ENCODE measurements around the gene DDX18. TPM values are rescaled to one million over a fixed set of nuclear protein-coding genes. Genes with fewer than 3 reads are reported as not detected.
"Not testable (repeated sequence)": the region's sequence is repeated elsewhere in the genome, so short reads cannot be mapped to it uniquely, and the experiment has no call there.

DDX18 gene
- total RNA-seq, 3 donors from 2014 or later = 42.4 to 48.1 (median 43.1) TPM

DNA sequence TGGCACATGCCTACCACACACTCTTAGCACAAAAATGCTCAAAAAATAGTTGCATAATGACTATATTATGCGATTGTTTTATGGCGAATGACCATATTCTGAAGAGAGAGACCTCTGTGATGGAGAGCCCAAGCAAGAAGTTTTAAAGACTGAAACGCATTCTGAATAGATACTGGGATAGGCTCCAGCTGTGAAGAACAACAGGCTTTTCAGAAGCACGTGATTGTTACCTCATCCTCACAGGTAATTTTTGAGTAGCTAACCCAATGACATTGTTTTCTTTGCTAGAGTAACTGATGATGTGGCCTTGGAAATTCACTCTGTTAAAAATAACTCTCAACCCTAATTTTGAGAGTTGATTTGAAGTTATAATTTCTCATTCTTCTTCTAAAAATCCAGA lies 2.0 kb upstream of the DDX18 start:
- H3K4me3 ChIP-seq = no peak overlapping the region
- DNase-seq (no peak), ATAC-seq (no peak)
- peaks cover 17% of the 10 kb centered on the region for H3K4me1 ChIP-seq (ENCODE audit: low read depth)
- TF ChIP-seq, protein P1, sequence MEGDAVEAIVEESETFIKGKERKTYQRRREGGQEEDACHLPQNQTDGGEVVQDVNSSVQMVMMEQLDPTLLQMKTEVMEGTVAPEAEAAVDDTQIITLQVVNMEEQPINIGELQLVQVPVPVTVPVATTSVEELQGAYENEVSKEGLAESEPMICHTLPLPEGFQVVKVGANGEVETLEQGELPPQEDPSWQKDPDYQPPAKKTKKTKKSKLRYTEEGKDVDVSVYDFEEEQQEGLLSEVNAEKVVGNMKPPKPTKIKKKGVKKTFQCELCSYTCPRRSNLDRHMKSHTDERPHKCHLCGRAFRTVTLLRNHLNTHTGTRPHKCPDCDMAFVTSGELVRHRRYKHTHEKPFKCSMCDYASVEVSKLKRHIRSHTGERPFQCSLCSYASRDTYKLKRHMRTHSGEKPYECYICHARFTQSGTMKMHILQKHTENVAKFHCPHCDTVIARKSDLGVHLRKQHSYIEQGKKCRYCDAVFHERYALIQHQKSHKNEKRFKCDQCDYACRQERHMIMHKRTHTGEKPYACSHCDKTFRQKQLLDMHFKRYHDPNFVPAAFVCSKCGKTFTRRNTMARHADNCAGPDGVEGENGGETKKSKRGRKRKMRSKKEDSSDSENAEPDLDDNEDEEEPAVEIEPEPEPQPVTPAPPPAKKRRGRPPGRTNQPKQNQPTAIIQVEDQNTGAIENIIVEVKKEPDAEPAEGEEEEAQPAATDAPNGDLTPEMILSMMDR (IDR thresholded peaks at IDR 0.05) = no peak
- H3K36me3 ChIP-seq (ENCODE audit: low read depth) = no peaks in the 10 kb centered on the region
- H3K9me3 ChIP-seq = no peaks in the 10 kb centered on the region
- intact Hi-C loops (cut with DNase I, micrococcal nuclease) = no loop called here

GRCh38 chr2:117815946-117816345 lies 1.5 kb downstream of the DDX18 start:
- no peak overlapping the region for H3K4me3 ChIP-seq
- TF ChIP-seq, protein P1 (IDR thresholded peaks at IDR 0.05) = no peak
- peaks cover 17% of the 10 kb centered on the region for H3K4me1 ChIP-seq (ENCODE audit: low read depth)
- H3K9me3 ChIP-seq = no peaks in the 10 kb centered on the region
- no peak for DNase-seq
- no peak for ATAC-seq
- H3K36me3 ChIP-seq (ENCODE audit: low read depth) = peaks cover under 1% of the 10 kb centered on the region
- intact Hi-C loops (cut with DNase I, micrococcal nuclease) = no loop called here

GRCh38 chr2:117818921-117819320 lies 4.4 kb downstream of the DDX18 start:
- DNase-seq (no peak), ATAC-seq (no peak)
- intact Hi-C loops (cut with DNase I, micrococcal nuclease) = no loop called here
- Histone ChIP-seq H3K4me1 (ENCODE audit: low read depth) (peaks cover 17% of the 10 kb centered on the region), H3K4me3 (no peak overlapping the region), H3K9me3 (no peaks in the 10 kb centered on the region), H3K36me3 (ENCODE audit: low read depth) (peaks cover 12% of the 10 kb centered on the region)
- TF ChIP-seq, protein P1 (IDR thresholded peaks at IDR 0.05) = no peak

DNA sequence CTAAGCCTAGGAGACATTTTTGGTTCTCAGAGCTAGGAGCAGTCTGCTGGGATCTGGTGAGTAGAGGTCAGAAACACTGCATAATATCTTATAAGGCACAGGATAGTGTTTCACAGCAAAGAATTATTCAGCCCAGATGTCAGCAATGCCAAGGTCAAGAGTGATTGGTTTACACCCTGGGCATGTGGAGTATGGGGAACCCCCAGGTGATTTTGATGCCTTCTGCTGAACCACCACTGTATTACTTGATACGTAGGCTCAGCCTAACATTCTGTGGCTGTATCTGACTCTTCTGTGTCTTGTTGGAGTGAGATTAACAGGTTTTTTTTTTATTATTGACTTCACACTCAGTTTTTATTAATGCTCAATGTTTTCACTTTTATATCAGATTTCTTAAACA lies 6.0 kb downstream of the DDX18 start:
- ATAC-seq (no peak), DNase-seq (no peak)
- no peak overlapping the region for H3K4me3 ChIP-seq
- no peaks in the 10 kb centered on the region for H3K9me3 ChIP-seq
- TF ChIP-seq, protein P1 (IDR thresholded peaks at IDR 0.05) = no peak
- peaks cover 20% of the 10 kb centered on the region for H3K36me3 ChIP-seq (ENCODE audit: low read depth)
- intact Hi-C loops (cut with DNase I, micrococcal nuclease) = no loop called here
- H3K4me1 ChIP-seq (ENCODE audit: low read depth) = peaks cover 14% of the 10 kb centered on the region

- no peak overlapping the region for H3K4me3 ChIP-seq
- peaks cover 47% of the 10 kb centered on the region for H3K36me3 ChIP-seq (ENCODE audit: low read depth)
- TF ChIP-seq, protein P1 (IDR thresholded peaks at IDR 0.05) = no peak
- no peak for DNase-seq
- intact Hi-C loops (cut with DNase I, micrococcal nuclease) = no loop called here
- ATAC-seq = no peak
- H3K9me3 ChIP-seq = no peaks in the 10 kb centered on the region
- no peaks in the 10 kb centered on the region for H3K4me1 ChIP-seq (ENCODE audit: low read depth)
Observed at GRCh38 chr2:117825437-117825836, 10.9 kb downstream of the DDX18 start.

DNA sequence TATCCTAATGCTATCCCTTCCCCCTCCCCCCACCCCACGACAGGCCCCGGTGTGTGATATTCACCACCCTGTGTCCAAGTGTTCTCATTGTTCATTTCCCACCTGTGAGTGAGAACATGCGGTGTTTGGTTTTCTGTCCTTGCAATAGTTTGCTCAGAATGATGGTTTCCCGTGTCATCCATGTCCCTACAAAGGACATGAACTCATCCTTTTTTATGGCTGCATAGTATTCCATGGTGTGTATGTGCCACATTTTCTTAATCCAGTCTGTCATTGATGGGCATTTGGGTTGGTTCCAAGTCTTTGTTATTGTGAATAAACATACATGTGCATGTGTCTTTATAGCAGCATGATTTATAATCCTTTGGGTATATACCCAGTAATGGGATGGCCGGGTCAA lies 13.0 kb downstream of the DDX18 start:
- DNase-seq; intact Hi-C loops (cut with DNase I, micrococcal nuclease); H3K4me3 ChIP-seq; H3K4me1 ChIP-seq (ENCODE audit: low read depth); H3K9me3 ChIP-seq; ATAC-seq: not testable (repeated sequence)
- peaks cover 34% of the 10 kb centered on the region for H3K36me3 ChIP-seq (ENCODE audit: low read depth)

Measured in mucosa of descending colon (tissue), 3 donors.